Measurements from ENCODE around the gene UVRAG.

The UVRAG gene

DNA sequence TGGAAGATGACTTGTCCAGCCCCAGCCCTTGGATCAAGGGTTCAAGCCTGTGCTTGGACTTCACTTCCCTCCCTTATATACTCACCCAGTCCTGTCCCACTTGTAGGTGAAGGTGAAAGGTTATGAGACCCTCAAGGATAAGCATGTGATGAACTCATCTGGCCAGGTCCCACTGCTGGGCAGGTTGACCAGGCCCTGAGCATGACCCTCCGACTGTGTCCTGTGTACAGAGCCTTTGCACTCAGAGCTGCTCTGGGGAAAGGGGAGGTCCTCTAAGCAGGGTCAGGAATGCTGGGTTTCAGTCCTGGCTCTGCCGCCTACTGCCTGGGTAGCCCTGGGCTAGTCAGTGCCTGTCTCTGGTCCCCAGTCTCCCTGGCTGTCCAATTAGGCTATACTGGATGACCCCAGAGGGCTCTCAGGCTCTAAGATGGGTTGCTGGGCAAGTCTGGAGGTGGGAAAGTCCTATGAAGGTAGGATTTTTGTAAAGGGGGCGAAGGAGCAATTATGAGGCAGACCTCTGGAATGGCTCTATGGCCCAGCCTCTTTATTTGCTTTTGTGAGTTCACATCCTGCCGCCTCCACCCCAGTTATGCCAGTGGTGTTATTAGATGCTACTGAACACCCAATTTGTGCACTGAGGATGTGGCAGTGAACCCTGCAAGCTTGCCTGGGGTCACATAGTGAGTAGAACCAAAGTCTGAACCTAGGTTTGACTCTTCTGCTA is 32.3 kb upstream of the UVRAG start:
- DNase-seq: peak in 2 of 10 donors; percentile 26 to 42
- intact Hi-C loops (cut with DNase I): no loop called here

DNA sequence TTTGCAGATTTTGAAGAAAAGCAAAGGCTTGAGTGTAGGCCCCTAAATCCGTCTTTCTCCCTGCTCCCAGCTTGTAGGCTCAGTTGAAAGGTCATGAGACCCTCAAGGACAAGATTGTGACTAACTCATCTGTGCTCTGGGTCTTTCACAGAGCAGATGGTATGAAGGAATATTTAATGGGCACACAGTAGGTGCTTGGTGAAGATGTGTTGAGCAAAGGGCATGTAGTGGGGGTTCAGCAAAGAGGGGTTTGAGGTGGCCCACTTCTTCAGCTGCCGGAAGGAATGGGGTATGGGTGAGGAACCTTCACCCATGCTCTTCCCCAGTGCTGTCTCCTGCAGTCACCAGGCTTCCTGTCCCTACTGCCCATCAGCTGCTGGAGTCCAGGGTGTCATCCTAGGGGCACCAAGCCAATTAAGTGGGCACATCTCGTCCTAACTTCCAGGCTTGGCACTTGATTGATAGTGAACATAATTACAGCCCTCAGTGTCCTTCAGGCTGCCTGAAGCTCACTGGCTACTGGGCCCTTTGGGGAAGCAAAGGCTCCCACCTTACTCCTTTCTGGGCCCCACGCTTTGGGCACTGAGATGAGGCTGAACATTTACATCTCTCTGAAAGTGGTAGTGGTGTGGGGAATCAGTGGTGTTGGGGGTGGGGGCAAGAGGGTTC is 31.5 kb upstream of the UVRAG start:
- intact Hi-C loops (cut with DNase I): no loop called here
- peak in 2 of 10 donors; percentile 13 to 23 for DNase-seq

DNA sequence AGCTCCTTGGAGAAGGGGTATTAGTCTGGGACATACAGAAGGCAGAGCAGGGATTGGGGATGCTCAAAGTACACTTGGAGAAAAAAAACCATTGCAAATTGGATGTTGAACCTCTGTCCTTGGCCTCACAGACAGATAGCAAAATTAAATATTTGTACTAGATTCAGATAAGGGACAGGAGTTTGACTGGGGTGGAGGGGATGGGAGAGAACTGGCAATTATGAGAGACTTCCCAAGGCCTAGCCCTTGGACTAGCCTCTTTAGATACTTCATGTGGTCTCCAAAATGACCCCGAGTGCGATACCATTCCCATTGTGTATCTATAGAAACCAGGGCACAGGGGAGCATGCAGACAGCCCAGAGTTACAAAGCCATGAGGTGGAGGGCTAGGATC is 30.9 kb upstream of the UVRAG start:
- peak in 1 of 10 donors; percentile 2 for DNase-seq

DNA sequence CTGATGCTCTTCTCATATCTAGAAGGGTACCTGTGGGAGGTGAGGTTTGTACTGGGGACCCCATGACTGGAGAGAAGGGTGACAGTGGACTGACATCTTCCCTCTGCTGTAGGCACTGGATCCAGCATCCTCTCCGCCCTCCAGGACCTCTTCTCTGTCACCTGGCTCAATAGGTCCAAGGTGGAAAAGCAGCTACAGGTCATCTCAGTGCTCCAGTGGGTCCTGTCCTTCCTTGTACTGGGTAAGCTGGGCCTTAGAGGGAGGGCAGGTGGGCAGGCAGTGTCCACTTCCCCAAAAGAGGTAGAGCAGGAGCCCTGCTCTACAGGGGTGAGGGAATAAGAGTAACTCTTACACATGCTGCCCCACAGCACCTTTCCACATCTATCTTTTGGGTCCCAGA is 30.5 kb upstream of the UVRAG start:
- intact Hi-C loops (cut with DNase I): no loop called here
- DNase-seq: peak in 2 of 10 donors; percentile 6 to 29

More for the DNA sequence above, 30.9 kb upstream of the UVRAG start:
- intact Hi-C loops (cut with DNase I): no loop called here

DNA sequence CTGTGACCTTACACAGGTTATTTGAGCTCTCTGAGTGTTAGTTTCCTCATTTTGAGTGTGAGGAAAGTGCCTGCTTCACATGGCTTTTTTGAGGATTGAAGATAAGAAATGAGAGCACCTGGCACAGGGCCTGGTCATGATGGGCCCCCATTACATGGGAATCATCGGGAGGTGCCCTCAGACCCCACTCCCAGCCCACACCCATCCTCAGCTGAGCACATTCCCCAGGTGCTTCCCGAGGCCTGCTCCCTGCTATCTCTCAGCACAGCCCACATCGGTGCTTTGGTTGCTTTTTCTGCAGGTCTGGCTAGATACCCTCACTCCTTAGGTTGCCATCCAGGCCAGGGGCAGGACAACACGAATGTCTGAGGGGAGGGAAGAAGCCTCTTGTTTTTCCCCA is 29.8 kb upstream of the UVRAG start:
- peak in 1 of 10 donors; percentile 52 for DNase-seq
- intact Hi-C loops (cut with DNase I): no loop called here

DNA sequence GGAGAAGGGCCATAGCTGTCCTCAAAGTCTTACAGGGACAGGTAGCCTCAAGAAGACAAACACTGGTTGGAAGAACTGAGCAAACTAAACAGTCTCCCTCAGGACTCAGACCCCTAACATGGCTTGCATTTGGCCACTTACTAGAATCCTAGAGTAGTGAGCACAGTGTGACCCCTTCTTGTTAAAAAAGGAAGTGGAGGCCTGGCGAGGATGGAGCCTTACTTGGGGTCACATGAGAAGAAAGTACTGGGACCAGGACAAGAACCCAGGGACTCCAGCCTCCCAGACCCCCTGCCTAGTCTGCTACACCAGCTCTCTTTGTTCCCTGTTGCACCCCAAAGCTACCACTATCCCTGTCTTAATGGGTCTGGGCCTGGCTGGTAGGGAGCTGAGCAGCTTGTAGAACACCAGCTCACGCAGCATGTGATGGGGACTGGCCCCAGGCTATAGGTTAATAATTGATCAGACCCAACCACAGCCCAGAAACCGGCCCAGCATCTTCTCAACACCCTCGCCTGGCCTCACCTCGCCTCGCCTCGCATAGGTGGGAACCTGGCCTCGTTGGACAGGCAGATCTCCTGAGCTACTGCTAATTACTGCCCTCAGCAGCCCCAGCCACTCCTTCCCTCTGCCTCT is 28.8 kb upstream of the UVRAG start:
- intact Hi-C loops (cut with DNase I): no loop called here
- peak in 2 of 10 donors; percentile 22 to 26 for DNase-seq

DNA sequence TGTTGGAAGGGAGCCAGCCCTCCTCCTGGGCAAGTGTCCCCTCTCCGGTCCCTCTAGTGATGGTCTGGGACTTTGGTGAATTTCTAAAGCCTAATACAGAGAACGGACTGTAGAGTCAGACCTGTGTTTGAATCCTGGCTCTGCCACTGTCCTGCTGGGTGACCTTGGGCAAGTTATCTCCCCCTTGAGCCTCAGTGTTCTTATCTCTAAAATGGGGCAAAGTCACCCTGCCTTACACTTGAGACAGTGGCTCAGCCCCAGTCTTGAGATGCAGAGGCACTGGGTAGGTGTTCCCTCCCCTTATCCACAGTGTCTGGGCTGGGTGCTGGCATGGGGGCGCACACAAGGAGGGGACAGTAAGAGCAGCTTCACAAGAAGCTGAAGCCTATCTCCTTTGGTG is 25.5 kb upstream of the UVRAG start:
- intact Hi-C loops (cut with DNase I): no loop called here
- DNase-seq: peak in 2 of 10 donors; percentile 22 to 52

DNA sequence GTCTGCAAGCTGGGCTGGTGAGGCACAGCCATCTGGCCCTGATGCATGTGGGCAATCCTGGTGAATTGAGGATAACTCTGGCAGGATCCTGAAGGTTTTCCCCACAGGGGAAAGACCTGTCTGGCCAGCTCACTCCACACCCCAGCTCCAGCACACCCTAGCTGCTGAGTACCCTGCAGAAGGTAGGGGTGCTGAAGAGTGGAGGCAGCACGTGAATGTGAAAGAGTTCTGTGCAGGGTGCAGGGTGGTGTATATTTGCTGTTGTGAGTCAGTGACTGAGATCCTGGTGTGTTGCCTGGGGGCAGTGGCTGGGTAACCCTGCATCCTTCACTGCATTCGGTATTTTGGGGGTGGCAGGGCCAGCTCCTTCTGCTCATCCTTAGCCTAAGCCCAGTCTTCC is 24.0 kb upstream of the UVRAG start:
- intact Hi-C loops (cut with DNase I): no loop called here
- peak in 2 of 10 donors; percentile 43 to 62 for DNase-seq

DNA sequence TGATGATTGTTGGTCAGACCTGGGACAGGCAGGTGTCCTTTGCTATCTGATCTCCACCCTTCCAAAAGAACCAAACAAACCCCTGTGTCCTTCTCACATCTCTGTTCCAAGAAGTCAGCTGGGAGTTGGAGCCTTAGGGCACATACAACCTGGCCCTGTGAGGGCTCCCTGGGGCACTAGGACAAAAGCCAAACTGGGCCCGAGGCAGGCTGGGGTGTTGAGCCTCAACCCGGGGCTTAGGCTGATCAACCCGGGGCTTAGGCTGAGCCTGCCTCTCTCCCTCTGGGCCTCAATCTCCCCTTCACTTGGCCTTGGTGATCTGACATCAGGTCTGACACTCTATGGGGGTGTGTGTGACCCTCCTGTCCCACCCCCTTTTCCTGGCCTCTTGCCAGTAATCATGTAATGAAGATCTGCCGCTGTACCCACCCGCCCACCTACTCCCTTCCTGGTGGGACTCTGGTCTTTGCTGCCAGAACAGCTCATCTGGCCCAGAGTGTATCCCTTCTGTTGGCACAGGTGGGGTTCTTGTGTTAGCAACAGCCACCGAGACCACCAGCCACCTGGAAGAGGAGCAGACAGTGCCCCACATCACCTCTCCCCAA is 22.8 kb upstream of the UVRAG start:
- intact Hi-C loops (cut with DNase I): no loop called here

DNA sequence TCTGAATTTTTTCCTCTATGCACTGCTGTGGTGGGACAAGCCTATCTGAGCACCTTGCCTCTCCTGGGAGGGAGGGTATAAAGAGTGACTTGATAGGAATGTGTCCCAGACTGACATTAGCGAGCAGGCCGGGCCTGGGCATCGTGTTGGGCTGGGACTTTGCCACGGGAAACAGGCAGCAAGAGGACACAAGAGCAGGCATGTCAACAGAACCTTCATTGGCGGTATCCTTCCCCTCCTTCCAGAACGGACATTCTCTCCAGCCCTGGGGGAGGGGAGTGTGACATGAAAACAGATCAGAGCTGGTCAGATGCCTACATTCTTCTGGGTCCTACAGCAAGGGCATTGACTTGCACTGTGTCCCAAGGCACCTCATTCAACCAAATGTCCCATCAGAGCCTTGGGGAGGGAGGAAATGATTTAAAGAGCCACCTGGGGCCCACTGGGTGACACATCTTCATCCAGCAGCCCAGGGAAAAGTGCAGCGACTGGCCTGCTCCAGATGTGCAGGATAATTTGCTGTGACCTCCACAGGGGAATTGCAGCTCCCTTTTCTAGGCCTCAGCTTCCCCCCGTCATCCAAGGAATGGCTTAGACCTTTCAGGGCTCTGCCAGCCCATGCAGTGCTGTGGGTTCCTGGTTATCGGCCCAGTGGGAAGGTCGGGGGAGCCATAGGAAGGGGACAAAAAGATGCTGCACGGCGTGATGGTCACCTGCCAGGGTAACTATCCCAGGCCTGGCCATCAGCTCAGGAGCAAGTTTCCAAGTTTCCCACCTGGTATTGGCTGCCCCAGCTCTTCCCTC is 21.8 kb upstream of the UVRAG start:
- DNase-seq: peak in 1 of 10 donors; percentile 51
- intact Hi-C loops (cut with DNase I): no loop called here

More for the DNA sequence above, 22.8 kb upstream of the UVRAG start:
- DNase-seq: peak in 2 of 10 donors; percentile 16 to 43

DNA sequence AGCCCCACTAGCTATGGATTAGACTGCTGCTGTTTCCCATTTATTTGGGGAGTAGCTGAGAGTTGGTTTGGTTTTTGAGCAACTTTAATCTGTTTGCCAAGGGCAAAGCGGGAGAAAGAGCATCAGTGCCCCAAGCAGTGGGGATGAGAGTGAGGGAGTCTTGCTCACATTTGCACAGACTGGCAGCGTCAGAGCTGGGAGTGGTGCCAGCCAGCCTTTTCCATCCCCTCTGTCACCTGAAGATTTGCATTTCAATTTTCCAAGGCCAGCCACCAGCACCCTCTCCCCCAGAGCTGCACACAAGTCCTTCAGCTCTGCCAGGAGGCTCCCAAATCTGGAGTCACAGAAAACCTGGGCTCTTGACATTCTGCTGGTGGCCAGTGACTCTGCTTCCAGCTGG is 21.0 kb upstream of the UVRAG start:
- intact Hi-C loops (cut with DNase I): no loop called here
- peak in 1 of 10 donors; percentile 39 for DNase-seq

DNA sequence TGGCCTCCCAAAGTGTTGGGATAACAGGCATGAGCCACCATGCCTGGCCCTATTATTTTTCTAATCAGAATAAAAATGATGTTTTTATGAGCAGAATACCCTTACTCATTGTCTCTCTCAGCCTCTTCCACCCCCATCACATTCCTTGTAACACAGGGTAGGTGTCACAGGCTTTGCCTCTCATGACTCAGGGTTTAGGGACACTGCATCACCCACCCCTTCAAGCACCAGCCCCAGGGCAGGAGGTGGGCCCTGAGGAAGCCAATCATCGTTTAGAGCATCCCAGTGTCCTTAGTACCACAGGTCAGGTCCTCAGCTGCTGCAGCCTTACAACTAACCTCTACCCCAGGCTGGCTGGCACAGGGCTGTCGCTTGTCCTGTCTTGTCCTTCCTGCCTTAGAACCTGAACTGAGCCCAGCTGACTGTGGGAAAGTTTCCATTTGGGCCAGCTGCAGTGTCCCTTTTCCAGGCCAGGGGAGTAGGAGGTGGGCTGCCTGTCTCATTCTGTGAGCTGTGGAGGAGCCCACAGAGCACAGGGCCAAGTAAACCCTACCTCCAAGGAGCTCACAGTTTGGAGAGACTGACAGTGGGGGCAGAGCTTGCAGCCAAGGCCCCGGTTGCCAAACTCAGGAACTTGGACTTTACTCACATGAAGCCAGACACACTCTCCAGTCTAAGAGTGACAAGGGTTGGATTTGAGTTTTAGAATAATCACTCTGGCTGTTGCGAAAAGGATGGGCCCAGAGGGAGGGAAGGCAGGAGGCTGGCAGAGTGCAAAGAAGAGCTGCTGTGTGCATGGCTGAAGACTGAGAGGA is 19.5 kb upstream of the UVRAG start:
- intact Hi-C loops (cut with DNase I): no loop called here
- peak in 2 of 10 donors; percentile 19 to 35 for DNase-seq

DNA sequence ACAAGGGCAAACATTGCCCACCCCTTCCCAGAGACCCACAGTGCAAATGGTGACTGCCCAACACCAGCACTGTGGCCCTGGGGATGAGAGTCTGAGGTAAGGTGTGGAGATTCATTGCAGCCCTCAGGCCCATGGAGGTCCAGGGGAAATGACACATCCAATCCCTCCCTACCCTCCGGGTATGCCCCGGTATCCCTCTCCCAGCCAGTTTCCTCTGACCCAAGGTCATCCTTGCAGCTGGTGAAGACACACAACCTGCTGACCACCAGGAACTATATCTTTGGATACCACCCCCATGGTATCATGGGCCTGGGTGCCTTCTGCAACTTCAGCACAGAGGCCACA is 18.9 kb upstream of the UVRAG start:
- intact Hi-C loops (cut with DNase I): no loop called here
- DNase-seq: peak in 1 of 10 donors; percentile 77

DNA sequence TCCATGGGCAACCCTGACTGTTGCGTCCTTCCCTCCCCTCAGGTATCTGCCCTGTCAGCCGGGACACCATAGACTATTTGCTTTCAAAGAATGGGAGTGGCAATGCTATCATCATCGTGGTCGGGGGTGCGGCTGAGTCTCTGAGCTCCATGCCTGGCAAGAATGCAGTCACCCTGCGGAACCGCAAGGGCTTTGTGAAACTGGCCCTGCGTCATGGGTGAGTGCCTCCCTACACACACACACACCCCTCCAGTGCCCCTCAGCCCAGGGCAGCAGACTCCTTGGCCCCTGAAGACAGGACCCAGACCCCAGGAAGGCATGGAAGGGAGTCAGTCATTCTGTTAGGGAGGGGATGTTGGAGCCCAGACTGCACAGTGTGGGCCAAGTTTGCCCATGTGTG is 17.9 kb upstream of the UVRAG start:
- peak in 1 of 10 donors; percentile 57 for DNase-seq
- intact Hi-C loops (cut with DNase I): no loop called here

DNA sequence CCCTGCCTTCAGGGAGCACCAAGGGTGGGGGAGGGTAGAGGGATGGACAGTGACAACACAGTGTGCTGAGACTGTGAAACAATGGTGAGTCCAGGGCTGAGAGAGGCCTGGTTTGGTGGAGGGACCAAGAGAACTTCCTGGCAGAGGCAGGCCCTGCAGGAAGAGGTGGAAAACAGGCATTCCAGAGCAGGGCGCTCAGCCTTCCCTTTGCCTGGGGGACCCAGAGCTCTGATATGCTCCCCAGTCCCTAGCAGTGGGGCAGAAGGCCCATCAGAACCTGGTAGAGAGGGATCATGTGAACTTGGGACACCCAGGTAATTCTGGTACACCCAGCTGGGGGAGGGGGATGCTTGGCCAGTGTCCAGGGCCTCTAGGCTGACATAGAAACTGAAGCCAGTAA is 17.2 kb upstream of the UVRAG start:
- peak in 2 of 10 donors; percentile 32 to 66 for DNase-seq
- intact Hi-C loops (cut with DNase I): no loop called here

DNA sequence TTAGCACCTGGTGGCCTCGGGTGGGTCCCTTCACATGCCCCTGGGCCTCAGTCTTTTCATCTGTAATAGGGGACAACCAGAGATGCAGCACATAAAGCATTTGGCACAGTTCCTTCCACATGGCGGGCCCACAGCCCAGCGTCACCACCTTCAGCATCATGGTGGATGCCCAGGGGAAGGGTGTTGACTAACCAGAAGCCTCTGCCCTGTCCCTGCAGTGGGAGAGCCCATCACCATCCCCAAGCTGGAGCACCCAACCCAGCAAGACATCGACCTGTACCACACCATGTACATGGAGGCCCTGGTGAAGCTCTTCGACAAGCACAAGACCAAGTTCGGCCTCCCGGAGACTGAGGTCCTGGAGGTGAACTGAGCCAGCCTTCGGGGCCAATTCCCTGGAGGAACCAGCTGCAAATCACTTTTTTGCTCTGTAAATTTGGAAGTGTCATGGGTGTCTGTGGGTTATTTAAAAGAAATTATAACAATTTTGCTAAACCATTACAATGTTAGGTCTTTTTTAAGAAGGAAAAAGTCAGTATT is 14.8 kb upstream of the UVRAG start:
- peak in 2 of 10 donors; percentile 45 to 78 for DNase-seq
- intact Hi-C loops (cut with DNase I): loop anchor here (5.0 kb wide), 1 partner anchor 517 kb away; no protein-coding TSS in a partner anchor

DNA sequence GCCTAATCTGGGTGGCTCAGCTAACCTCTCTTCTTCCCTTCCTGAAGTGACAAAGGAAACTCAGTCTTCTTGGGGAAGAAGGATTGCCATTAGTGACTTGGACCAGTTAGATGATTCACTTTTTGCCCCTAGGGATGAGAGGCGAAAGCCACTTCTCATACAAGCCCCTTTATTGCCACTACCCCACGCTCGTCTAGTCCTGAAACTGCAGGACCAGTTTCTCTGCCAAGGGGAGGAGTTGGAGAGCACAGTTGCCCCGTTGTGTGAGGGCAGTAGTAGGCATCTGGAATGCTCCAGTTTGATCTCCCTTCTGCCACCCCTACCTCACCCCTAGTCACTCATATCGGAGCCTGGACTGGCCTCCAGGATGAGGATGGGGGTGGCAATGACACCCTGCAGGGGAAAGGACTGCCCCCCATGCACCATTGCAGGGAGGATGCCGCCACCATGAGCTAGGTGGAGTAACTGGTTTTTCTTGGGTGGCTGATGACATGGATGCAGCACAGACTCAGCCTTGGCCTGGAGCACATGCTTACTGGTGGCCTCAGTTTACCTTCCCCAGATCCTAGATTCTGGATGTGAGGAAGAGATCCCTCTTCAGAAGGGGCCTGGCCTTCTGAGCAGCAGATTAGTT is 14.2 kb upstream of the UVRAG start:
- DNase-seq: peak in 4 of 10 donors; percentile 15 to 47 (median 34)
- intact Hi-C loops (cut with DNase I): loop anchor here (5.0 kb wide), 1 partner anchor 516 kb away; no protein-coding TSS in a partner anchor

DNA sequence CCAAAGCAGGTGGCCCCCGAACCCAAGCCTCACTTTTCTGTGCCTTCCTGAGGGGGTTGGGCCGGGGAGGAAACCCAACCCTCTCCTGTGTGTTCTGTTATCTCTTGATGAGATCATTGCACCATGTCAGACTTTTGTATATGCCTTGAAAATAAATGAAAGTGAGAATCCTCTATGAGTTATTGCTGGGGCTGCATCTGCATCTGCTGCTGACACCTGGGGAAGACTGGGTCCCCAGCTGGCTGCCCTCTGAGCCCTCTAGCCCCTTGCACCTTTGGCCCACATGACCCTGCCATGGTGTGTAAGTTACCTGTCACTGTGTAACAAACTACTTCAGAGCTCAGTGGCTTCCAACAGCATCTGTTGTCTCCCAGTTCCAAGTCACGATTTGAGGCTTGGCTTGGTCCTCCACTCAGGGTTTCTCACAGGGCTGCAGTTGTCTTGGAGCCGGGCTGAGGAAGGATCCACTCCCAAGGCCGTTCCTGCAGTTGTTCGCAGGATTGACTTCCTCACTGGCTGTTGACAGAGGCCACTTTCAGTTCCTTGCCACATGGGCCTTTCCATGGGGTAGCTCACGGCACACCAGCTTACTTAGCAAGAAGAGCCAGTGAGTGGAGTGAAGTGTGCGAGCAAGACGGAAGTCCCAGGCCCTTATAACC is 13.5 kb upstream of the UVRAG start:
- intact Hi-C loops (cut with DNase I): loop anchor here (2.0 to 5.0 kb wide), 2 partner anchors 351 to 516 kb away; no protein-coding TSS in a partner anchor
- peak in 2 of 10 donors; percentile 41 to 50 for DNase-seq
